IPS DF 4.7 (cell line): ENCODE data around the gene ALG3.

Experiments used
- DNase-seq: peaks from one replicate; pipeline ENCODE4 v3.0.0-alpha.2; 2013; ENCODE audit warnings: low spot score; ENCODE audit errors: extremely low read depth

ALG3 gene

GRCh38 chr3:184196536-184196935 lies 52.2 kb downstream of the ALG3 start:
- no peak for DNase-seq

- no peak for DNase-seq
Measured at GRCh38 chr3:184193991-184194539, 54.7 kb downstream of the ALG3 start.

- DNase-seq: no peak
Measured at GRCh38 chr3:184192889-184193288, 55.9 kb downstream of the ALG3 start.
